C4-2B (cell line): Measurements from ENCODE around the gene ZNF582.

Experiments
- ZFX ChIP-seq: fragments of 450-650 bp; IDR thresholded peaks from 2 replicates; pipeline ENCODE4 v1.6.1; 2017
- TF ChIP-seq, protein P1 (sequence below): fragments of 450-650 bp; conservative IDR thresholded peaks from 2 replicates; pipeline ENCODE4 v1.5.1; 2017; ENCODE audit warnings: mild to moderate bottlenecking

- TF ChIP-seq, protein P1, sequence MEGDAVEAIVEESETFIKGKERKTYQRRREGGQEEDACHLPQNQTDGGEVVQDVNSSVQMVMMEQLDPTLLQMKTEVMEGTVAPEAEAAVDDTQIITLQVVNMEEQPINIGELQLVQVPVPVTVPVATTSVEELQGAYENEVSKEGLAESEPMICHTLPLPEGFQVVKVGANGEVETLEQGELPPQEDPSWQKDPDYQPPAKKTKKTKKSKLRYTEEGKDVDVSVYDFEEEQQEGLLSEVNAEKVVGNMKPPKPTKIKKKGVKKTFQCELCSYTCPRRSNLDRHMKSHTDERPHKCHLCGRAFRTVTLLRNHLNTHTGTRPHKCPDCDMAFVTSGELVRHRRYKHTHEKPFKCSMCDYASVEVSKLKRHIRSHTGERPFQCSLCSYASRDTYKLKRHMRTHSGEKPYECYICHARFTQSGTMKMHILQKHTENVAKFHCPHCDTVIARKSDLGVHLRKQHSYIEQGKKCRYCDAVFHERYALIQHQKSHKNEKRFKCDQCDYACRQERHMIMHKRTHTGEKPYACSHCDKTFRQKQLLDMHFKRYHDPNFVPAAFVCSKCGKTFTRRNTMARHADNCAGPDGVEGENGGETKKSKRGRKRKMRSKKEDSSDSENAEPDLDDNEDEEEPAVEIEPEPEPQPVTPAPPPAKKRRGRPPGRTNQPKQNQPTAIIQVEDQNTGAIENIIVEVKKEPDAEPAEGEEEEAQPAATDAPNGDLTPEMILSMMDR, result no peak
- no peak for TF ChIP-seq ZFX
Observed at GRCh38 chr19:56369886-56370676, 23.3 kb downstream of the ZNF582 start.
